ENCODE results near the gene HLA-E. TPM values are rescaled to one million over a fixed set of nuclear protein-coding genes. Genes with fewer than 3 reads are reported as not detected.
"Not testable (repeated sequence)": the region's sequence is repeated elsewhere in the genome, so short reads cannot be mapped to it uniquely, and the experiment has no call there.

The HLA-E gene
- total RNA-seq, 4 donors from 2014 or later = 313 to 404 (median 383) TPM

DNA sequence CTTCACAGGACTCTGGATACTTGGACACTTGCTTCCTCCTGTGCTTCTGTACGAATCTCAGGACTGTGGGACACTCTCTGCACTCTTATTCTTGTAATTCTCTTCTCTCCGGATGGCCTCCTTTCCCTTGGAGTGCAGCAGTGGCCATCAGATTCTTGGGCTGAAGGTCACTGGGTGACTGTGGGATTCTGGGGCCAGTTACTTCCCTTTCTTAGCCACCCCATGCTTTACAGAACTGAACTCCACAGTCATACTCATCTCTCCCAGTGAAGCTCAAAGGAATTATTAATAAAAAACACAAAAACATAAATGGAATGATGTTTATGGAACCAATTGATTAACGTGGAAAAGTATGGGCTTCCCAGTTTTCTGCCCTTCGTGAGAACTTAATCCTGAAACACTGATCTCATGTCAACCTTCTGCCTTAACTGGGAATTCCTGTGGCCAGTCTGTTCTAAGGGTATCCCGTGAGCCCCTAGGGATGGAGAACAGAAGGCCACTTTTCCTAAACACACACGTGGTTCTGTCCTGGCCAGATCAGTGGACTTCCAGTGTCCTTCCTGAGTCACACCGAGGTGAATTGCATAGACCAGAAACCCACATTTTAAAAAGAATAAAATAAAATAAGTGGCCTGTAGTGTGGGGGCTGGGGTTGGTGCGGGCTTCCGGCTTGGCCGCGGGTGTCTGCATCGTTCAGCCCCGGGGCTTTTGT lies 23.6 kb upstream of the HLA-E start:
- H3K36me3 ChIP-seq = no peaks in the 10 kb centered on the region
- no peak for TF ChIP-seq POLR2A (IDR thresholded peaks at IDR 0.05)
- TF ChIP-seq, protein P1, sequence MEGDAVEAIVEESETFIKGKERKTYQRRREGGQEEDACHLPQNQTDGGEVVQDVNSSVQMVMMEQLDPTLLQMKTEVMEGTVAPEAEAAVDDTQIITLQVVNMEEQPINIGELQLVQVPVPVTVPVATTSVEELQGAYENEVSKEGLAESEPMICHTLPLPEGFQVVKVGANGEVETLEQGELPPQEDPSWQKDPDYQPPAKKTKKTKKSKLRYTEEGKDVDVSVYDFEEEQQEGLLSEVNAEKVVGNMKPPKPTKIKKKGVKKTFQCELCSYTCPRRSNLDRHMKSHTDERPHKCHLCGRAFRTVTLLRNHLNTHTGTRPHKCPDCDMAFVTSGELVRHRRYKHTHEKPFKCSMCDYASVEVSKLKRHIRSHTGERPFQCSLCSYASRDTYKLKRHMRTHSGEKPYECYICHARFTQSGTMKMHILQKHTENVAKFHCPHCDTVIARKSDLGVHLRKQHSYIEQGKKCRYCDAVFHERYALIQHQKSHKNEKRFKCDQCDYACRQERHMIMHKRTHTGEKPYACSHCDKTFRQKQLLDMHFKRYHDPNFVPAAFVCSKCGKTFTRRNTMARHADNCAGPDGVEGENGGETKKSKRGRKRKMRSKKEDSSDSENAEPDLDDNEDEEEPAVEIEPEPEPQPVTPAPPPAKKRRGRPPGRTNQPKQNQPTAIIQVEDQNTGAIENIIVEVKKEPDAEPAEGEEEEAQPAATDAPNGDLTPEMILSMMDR (IDR thresholded peaks at IDR 0.05) = no peak
- H3K27ac ChIP-seq = no peak overlapping the region
- peaks cover 0 to 41% of the 10 kb centered on the region in 2 donors for H3K27me3 ChIP-seq
- H3K4me1 ChIP-seq = peaks cover 0 to 27% (median 18%) of the 10 kb centered on the region in 4 donors
- no peak for DNase-seq
- no peaks in the 10 kb centered on the region for H3K9me3 ChIP-seq
- peak overlapping the region in 3 of 4 donors; percentile 49 to 53 (median 51) for H3K4me3 ChIP-seq

DNA sequence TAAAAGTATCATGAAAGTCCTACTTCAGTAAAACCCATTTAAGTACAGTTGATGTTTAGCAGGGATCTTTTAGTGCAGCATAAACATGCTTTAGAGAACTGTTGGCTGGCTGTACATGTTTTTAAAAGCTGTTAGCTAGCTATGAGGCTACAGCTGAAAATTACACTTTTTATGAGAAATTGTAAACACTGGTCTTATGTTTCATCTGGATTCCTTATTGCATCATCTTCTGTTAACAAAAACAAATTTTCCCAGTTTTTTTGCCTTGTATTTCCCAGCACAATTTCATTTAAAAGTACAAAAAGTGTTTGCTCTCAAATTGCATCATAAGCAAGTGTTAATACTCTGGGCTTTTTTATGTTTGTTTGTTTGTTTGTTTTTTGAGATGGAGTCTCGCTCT lies 18.3 kb upstream of the HLA-E start:
- no peak for DNase-seq
- H3K4me1 ChIP-seq = peaks cover 0 to 14% (median 5%) of the 10 kb centered on the region in 4 donors
- H3K9me3 ChIP-seq = peaks cover 0 to 4% (median 0%) of the 10 kb centered on the region in 4 donors
- H3K27ac ChIP-seq = no peak overlapping the region
- no peaks in the 10 kb centered on the region for H3K36me3 ChIP-seq
- peaks cover 0 to 7% of the 10 kb centered on the region in 2 donors for H3K27me3 ChIP-seq
- no peak overlapping the region for H3K4me3 ChIP-seq
- TF ChIP-seq, protein P1 (IDR thresholded peaks at IDR 0.05) = no peak
- TF ChIP-seq POLR2A (IDR thresholded peaks at IDR 0.05) = no peak

DNA sequence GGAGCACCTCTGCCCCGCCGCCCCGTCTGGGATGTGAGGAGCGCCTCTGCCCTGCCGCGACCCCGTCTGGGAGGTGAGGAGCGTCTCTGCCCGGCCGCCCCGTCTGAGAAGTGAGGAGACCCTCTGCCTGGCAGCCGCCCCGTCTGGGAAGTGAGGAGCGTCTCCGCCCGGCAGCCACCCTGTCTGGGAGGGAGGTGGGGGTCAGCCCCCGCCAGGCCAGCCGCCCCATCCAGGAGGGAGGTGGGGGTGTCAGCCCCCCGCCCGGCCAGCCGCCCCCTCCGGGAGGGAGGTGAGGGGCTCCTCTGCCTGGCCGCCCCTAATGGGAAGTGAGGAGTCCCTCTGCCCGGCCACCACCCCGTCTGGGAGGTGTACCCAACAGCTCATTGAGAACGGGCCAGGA lies 14.2 kb upstream of the HLA-E start:
- not testable (repeated sequence) for H3K27me3 ChIP-seq, H3K9me3 ChIP-seq, DNase-seq, H3K4me3 ChIP-seq, H3K27ac ChIP-seq, H3K4me1 ChIP-seq, H3K36me3 ChIP-seq

DNA sequence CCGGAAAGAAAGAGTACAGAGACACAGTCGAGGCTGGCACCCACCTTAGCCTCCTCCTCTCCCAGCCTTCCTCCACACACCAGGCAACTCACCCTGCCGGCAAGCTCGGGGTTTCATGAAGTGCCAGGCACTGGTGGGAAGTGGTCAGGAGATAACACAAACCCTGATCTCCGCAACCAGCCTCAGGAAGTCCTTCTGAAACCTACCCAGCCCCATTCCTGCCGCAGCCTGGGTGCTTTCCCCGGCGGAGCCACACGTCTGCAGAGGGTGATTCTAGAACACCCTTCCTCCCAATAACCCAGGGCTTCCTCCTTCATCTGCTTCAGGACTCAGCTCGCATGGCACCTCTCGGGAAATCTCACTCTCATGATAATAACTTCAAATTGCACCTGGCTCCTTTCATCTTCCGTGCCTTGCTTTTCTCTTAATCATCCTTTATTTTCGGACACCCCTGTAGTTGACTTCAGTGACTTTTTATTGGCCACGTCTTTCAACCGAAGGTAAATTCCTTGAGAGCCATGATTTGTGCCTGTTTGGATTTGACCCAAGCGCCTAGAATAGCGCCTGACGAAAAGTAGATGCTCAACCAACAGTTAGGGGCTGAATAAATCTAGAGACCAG lies 8.7 kb upstream of the HLA-E start:
- Histone ChIP-seq H3K27me3 (peaks cover 0 to 6% of the 10 kb centered on the region in 2 donors), H3K36me3 (no peaks in the 10 kb centered on the region), H3K4me1 (peaks cover 0 to 5% (median 0%) of the 10 kb centered on the region in 4 donors), H3K27ac (no peak overlapping the region), H3K4me3 (no peak overlapping the region), H3K9me3 (no peaks in the 10 kb centered on the region)
- TF ChIP-seq, protein P1 (IDR thresholded peaks at IDR 0.05) = no peak
- no peak for TF ChIP-seq POLR2A (IDR thresholded peaks at IDR 0.05)
- DNase-seq = no peak

DNA sequence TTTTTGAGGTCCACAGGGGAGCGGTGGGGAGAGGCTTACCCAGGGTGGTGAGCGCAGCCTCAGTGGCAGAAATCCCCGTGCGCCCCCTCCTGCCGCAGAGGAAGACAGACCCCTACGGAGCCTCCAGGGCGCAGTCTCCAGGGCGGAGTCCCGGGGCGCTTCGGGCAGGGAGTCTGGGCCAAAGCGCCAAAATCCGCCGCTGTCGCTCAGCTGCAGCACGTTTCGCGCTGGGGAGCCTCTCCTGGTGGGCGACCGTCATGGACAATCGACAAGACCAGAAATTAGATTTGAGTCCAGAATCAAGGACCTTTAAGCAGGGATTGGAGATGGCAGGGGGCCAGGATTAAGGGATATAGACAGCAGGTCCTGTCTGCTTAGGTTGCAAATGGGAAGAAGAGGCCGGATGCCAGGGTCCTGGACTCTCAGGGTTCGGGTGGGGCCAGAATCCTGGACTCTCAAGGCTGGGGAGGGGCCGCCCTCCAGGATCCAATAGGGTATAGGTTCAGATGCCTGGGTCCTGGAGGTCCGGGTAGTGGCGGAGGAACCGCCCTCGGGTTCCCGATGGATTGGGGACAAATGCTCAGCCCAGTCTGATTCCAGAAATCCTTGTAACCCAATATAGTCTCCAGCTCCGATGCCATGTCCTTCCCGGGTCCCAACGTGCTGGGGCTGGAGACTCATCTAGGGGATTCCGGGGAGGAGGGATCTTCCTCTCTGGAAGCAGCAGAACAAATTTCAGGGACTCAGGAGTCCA lies 7.9 kb upstream of the HLA-E start:
- Histone ChIP-seq H3K9me3 (no peaks in the 10 kb centered on the region), H3K4me1 (peaks cover 0 to 5% (median 0%) of the 10 kb centered on the region in 4 donors)
- TF ChIP-seq, protein P1 (IDR thresholded peaks at IDR 0.05) = no peak
- no peak for TF ChIP-seq POLR2A (IDR thresholded peaks at IDR 0.05)

More for the DNA sequence above, 7.9 kb upstream of the HLA-E start:
- Histone ChIP-seq H3K36me3 (no peaks in the 10 kb centered on the region), H3K27ac (no peak overlapping the region), H3K4me3 (no peak overlapping the region), H3K27me3 (peaks cover 0 to 6% of the 10 kb centered on the region in 2 donors)
- DNase-seq = no peak
